Neural cell (in vitro differentiated cells): ENCODE measurements around the gene DOCK4.

Source experiments
- CTCF ChIP-seq: fragments of 450-650 bp; IDR thresholded peaks from 2 replicates; pipeline ENCODE4 v1.5.1; 2014; ENCODE audit warnings: antibody characterized with exemption, mild to moderate bottlenecking, moderate library complexity; ENCODE audit not compliant: poor library complexity, severe bottlenecking
- EP300 ChIP-seq: fragments of 450-650 bp; conservative IDR thresholded peaks from 2 replicates; pipeline ENCODE4 v1.6.1; 2014; ENCODE audit warnings: antibody characterized with exemption, mild to moderate bottlenecking, moderate library complexity; ENCODE audit not compliant: poor library complexity, severe bottlenecking
- EZH2 ChIP-seq: fragments of 200-600, 300-800 bp; shearing (Covaris generic), sonication (generic); IDR thresholded peaks from 2 replicates; pipeline ENCODE4 v1.6.1; 2014; ENCODE audit warnings: antibody characterized with exemption, low read length, borderline replicate concordance, mild to moderate bottlenecking; ENCODE audit not compliant: insufficient read depth, poor library complexity, severe bottlenecking
- MXI1 ChIP-seq: fragments of 450-650 bp; conservative IDR thresholded peaks from 2 replicates; pipeline ENCODE4 v1.6.1; 2014; ENCODE audit warnings: antibody characterized with exemption, mild to moderate bottlenecking; ENCODE audit not compliant: poor library complexity, severe bottlenecking
- RAD21 ChIP-seq: fragments of 450-650 bp; conservative IDR thresholded peaks from 2 replicates; pipeline ENCODE4 v1.6.1; 2014; ENCODE audit warnings: antibody characterized with exemption, mild to moderate bottlenecking, moderate library complexity
- SMC3 ChIP-seq: fragments of 450-650 bp; conservative IDR thresholded peaks from 2 replicates; pipeline ENCODE4 v1.6.1; 2014; ENCODE audit warnings: antibody characterized with exemption, mild to moderate bottlenecking, moderate library complexity; ENCODE audit not compliant: poor library complexity
- TAF1 ChIP-seq: IDR thresholded peaks from 2 replicates; pipeline ENCODE4 v1.6.1; 2012; ENCODE audit warnings: low read depth
- TF ChIP-seq, protein P1 (sequence below): IDR thresholded peaks from 2 replicates; pipeline ENCODE4 v1.6.1; 2012; ENCODE audit warnings: borderline replicate concordance

GRCh38 chr7:112174192-112174591 is 32.0 kb downstream of the DOCK4 start:
- TF ChIP-seq CTCF, result no peak
- no peak for TF ChIP-seq EZH2
- TF ChIP-seq, protein P1, sequence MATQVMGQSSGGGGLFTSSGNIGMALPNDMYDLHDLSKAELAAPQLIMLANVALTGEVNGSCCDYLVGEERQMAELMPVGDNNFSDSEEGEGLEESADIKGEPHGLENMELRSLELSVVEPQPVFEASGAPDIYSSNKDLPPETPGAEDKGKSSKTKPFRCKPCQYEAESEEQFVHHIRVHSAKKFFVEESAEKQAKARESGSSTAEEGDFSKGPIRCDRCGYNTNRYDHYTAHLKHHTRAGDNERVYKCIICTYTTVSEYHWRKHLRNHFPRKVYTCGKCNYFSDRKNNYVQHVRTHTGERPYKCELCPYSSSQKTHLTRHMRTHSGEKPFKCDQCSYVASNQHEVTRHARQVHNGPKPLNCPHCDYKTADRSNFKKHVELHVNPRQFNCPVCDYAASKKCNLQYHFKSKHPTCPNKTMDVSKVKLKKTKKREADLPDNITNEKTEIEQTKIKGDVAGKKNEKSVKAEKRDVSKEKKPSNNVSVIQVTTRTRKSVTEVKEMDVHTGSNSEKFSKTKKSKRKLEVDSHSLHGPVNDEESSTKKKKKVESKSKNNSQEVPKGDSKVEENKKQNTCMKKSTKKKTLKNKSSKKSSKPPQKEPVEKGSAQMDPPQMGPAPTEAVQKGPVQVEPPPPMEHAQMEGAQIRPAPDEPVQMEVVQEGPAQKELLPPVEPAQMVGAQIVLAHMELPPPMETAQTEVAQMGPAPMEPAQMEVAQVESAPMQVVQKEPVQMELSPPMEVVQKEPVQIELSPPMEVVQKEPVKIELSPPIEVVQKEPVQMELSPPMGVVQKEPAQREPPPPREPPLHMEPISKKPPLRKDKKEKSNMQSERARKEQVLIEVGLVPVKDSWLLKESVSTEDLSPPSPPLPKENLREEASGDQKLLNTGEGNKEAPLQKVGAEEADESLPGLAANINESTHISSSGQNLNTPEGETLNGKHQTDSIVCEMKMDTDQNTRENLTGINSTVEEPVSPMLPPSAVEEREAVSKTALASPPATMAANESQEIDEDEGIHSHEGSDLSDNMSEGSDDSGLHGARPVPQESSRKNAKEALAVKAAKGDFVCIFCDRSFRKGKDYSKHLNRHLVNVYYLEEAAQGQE, result no peak
- no peak for TF ChIP-seq MXI1
- TF ChIP-seq SMC3, result no peak
- no peak for TF ChIP-seq TAF1
- no peak for TF ChIP-seq EP300
- TF ChIP-seq RAD21, result no peak
